ENCODE data around the gene EPAS1. TPM values are rescaled to one million over a fixed set of nuclear protein-coding genes. Genes with fewer than 3 reads are reported as not detected.
A peak's percentile ranks its signal among the peaks of the same experiment; 100 is the strongest.

EPAS1 gene
- total and polyA plus RNA-seq, 12 donors = 25.2 to 307 (median 175) TPM

DNA sequence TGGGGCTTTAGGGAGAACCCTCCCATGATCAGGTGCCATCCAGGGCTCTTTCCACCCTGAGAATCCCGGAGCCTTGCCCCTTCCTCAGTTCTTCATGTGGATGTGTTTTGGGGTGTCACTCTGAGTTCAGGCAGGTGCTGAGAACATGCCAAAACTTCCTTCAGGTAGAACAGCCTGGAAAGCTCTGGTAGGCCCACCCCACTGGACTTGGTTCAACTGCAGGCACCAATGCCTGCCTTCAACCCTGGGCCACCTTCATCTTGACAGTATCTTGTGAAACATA is 85.8 kb downstream of the EPAS1 start:
- intact Hi-C loops (cut with DNase I) = no loop called here
- Histone ChIP-seq H3K9me3 (replicated peaks in 1 of 3) (no peaks in the 10 kb centered on the region), H3K4me1 (replicated peaks in 1 of 2) (no peaks in the 10 kb centered on the region), H3K36me3 (replicated peaks in 1 of 2) (peaks cover 0 to 71% of the 10 kb centered on the region in 2 donors), H3K27ac (no peak overlapping the region), H3K4me3 (no peak overlapping the region), H3K27me3 (no peaks in the 10 kb centered on the region)
- TF ChIP-seq POLR2A (IDR thresholded peaks at IDR 0.05) = no peak
- TF ChIP-seq, protein P1, sequence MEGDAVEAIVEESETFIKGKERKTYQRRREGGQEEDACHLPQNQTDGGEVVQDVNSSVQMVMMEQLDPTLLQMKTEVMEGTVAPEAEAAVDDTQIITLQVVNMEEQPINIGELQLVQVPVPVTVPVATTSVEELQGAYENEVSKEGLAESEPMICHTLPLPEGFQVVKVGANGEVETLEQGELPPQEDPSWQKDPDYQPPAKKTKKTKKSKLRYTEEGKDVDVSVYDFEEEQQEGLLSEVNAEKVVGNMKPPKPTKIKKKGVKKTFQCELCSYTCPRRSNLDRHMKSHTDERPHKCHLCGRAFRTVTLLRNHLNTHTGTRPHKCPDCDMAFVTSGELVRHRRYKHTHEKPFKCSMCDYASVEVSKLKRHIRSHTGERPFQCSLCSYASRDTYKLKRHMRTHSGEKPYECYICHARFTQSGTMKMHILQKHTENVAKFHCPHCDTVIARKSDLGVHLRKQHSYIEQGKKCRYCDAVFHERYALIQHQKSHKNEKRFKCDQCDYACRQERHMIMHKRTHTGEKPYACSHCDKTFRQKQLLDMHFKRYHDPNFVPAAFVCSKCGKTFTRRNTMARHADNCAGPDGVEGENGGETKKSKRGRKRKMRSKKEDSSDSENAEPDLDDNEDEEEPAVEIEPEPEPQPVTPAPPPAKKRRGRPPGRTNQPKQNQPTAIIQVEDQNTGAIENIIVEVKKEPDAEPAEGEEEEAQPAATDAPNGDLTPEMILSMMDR (IDR thresholded peaks at IDR 0.05) = no peak
- peak in 1 of 7 donors; percentile 27 for DNase-seq
- 80 to 100% (median 93%) methylated on average over 1 of the region's 1 CpG for WGBS, 4 donors

DNA sequence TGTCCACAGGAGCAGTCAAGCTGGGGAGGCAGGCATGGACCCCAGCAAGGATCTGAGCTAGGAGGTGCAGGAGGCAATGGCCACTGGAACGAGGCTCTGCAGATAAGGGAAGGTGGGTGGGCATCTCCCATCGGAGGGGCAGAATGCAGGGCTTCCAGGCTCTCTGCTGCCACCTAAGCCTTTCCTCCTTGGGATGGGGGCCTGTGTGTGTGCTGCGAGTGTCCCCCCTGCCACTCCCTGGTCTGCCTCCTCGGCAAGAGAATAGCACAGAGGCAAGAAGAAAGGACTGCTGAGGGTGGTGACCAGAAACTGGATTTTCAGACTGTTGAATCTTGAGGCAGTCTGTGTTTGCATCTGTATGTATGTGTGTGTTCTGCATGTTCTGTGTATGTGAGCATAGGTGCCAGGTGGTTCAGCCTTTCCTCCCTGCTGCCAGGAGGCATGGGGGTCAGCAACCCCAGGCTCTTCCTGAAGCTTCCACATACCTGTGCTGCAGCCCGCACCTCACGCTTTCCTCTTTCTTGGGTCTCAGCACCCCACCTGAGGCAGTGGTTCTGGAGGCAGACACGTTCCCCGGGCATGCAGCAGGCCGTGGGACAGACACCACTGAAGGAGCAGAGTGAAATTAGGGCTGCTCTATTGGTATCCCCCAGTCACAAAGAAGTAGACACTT is 86.7 kb downstream of the EPAS1 start:
- peak in 2 of 7 donors; percentile 5 to 36 for DNase-seq
- Histone ChIP-seq H3K27ac (no peak overlapping the region), H3K27me3 (no peaks in the 10 kb centered on the region), H3K36me3 (replicated peaks in 1 of 2) (peaks cover 0 to 62% of the 10 kb centered on the region in 2 donors), H3K4me1 (replicated peaks in 1 of 2) (no peaks in the 10 kb centered on the region), H3K4me3 (no peak overlapping the region), H3K9me3 (replicated peaks in 1 of 3) (no peaks in the 10 kb centered on the region)
- 91 to 98% (median 95%) methylated on average over 7 to 9 of the region's 9 CpGs for WGBS, 4 donors
- no peak for TF ChIP-seq POLR2A (IDR thresholded peaks at IDR 0.05)
- TF ChIP-seq, protein P1 (IDR thresholded peaks at IDR 0.05) = no peak
- intact Hi-C loops (cut with DNase I) = no loop called here

DNA sequence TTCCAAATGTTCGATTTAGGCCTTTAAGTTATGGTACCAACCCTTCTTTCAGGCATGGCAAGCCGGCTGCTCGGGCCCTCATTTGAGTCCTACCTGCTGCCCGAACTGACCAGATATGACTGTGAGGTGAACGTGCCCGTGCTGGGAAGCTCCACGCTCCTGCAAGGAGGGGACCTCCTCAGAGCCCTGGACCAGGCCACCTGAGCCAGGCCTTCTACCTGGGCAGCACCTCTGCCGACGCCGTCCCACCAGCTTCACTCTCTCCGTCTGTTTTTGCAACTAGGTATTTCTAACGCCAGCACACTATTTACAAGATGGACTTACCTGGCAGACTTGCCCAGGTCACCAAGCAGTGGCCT is 87.2 kb downstream of the EPAS1 start:
- Histone ChIP-seq H3K4me1 (replicated peaks in 1 of 2) (no peaks in the 10 kb centered on the region), H3K36me3 (replicated peaks in 1 of 2) (peaks cover 0 to 57% of the 10 kb centered on the region in 2 donors), H3K27me3 (no peaks in the 10 kb centered on the region), H3K9me3 (replicated peaks in 1 of 3) (no peaks in the 10 kb centered on the region), H3K27ac (no peak overlapping the region), H3K4me3 (no peak overlapping the region)
- DNase-seq = peak in 2 of 7 donors; percentile 15 to 42
- intact Hi-C loops (cut with DNase I) = no loop called here
- no peak for TF ChIP-seq POLR2A (IDR thresholded peaks at IDR 0.05)
- TF ChIP-seq, protein P1 (IDR thresholded peaks at IDR 0.05) = no peak
- 92 to 94% (median 93%) methylated on average over 12 of the region's 12 CpGs for WGBS, 4 donors

DNA sequence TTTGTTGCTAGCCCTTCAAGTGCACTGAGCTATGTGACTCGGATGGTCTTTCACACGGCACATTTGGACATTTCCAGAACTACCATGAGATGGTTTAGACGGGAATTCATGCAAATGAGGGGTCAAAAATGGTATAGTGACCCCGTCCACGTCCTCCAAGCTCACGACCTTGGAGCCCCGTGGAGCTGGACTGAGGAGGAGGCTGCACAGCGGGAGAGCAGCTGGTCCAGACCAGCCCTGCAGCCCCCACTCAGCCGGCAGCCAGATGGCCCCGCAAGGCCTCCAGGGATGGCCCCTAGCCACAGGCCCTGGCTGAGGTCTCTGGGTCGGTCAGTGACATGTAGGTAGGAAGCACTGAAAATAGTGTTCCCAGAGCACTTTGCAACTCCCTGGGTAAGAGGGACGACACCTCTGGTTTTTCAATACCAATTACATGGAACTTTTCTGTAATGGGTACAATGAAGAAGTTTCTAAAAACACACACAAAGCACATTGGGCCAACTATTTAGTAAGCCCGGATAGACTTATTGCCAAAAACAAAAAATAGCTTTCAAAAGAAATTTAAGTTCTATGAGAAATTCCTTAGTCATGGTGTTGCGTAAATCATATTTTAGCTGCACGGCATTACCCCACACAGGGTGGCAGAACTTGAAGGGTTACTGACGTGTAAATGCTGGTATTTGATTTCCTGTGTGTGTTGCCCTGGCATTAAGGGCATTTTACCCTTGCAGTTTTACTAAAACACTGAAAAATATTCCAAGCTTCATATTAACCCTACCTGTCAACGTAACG is 88.8 kb downstream of the EPAS1 start:
- Histone ChIP-seq H3K4me3 (no peak overlapping the region), H3K36me3 (replicated peaks in 1 of 2) (peaks cover 0 to 42% of the 10 kb centered on the region in 2 donors), H3K27me3 (no peaks in the 10 kb centered on the region), H3K9me3 (replicated peaks in 1 of 3) (no peaks in the 10 kb centered on the region), H3K27ac (no peak overlapping the region), H3K4me1 (replicated peaks in 1 of 2) (no peaks in the 10 kb centered on the region)
- DNase-seq = peak in 2 of 7 donors; percentile 14 to 38
- intact Hi-C loops (cut with DNase I) = no loop called here
- 73 to 82% (median 77%) methylated on average over 12 to 18 of the region's 18 CpGs for WGBS, 4 donors
- TF ChIP-seq, protein P1 (IDR thresholded peaks at IDR 0.05) = no peak
- no peak for TF ChIP-seq POLR2A (IDR thresholded peaks at IDR 0.05)

Data from adrenal gland (tissue), 12 donors.